Mesenchymal stem cell (in vitro differentiated cells and primary cell): Measurements from ENCODE around the gene CCNB2.

ENCODE experiments used
- DNase-seq: peaks from one replicate; pipeline ENCODE4 v3.0.0-alpha.2; 2013
- H2AFZ ChIP-seq: one replicate; pipeline ENCODE4 v1.6.1; 2013; ENCODE audit warnings: low read depth, mild to moderate bottlenecking, control low read depth, inconsistent platforms, low read length, moderate library complexity
- H2AK5ac ChIP-seq: 2 replicates; pipeline ENCODE4 v1.6.1; 2013; ENCODE audit warnings: low read length, moderate library complexity, mild to moderate bottlenecking, inconsistent platforms; ENCODE audit not compliant: severe bottlenecking
- H2BK120ac ChIP-seq: one replicate; pipeline ENCODE4 v1.6.1; 2013; ENCODE audit warnings: low read depth, mild to moderate bottlenecking, inconsistent platforms, low read length, moderate library complexity
- H2BK12ac ChIP-seq, 2 experiments: one replicate each; pipeline ENCODE4 v1.6.1; 2013; ENCODE audit warnings: inconsistent platforms in 2 of 2, low read length in 2 of 2, mild to moderate bottlenecking in 2 of 2, moderate library complexity in 2 of 2, control low read depth in 1 of 2
- H2BK15ac ChIP-seq: one replicate; pipeline ENCODE4 v1.6.1; 2013; ENCODE audit warnings: mild to moderate bottlenecking, low read depth, inconsistent platforms; ENCODE audit not compliant: poor library complexity, severe bottlenecking
- H2BK5ac ChIP-seq: 2 replicates; pipeline ENCODE4 v1.6.1; 2013; ENCODE audit warnings: low read depth, mild to moderate bottlenecking, low read length, control low read depth, inconsistent platforms; ENCODE audit not compliant: poor library complexity, severe bottlenecking
- H3K14ac ChIP-seq, 2 experiments: one replicate each; pipeline ENCODE4 v1.6.1; 2013; ENCODE audit warnings: inconsistent platforms in 2 of 2, low read length in 2 of 2, control low read depth in 1 of 2, mild to moderate bottlenecking in 1 of 2, moderate library complexity in 1 of 2
- H3K18ac ChIP-seq, 2 experiments: one replicate each; pipeline ENCODE4 v1.6.1; 2013; ENCODE audit warnings: inconsistent platforms in 2 of 2, low read length in 2 of 2, control low read depth in 1 of 2, low read depth in 1 of 2, mild to moderate bottlenecking in 1 of 2
- H3K23ac ChIP-seq, 2 experiments: one replicate each; pipeline ENCODE4 v1.6.1; 2013; ENCODE audit warnings: inconsistent platforms in 2 of 2, low read length in 2 of 2, mild to moderate bottlenecking in 2 of 2, moderate library complexity in 2 of 2, control low read depth in 1 of 2
- H3K27ac ChIP-seq: 2 replicates; pipeline ENCODE4 v1.5.1; 2013; ENCODE audit warnings: mild to moderate bottlenecking, moderate library complexity, low read length, control low read depth, inconsistent platforms; ENCODE audit not compliant: poor library complexity, severe bottlenecking
- H3K27me3 ChIP-seq, 2 experiments: 2 replicates each; pipeline versions ENCODE4 v1.6.1 to v1.7.0; 2013; ENCODE audit warnings: low read length in 2 of 2, mild to moderate bottlenecking in 2 of 2, moderate library complexity in 2 of 2, control low read depth in 1 of 2, inconsistent platforms in 1 of 2; ENCODE audit not compliant: control insufficient read depth in 1 of 2, insufficient read depth in 1 of 2
- H3K36me3 ChIP-seq, 2 experiments: 2 replicates each; pipeline versions ENCODE4 v1.6.1 to v1.7.0; 2013; ENCODE audit warnings: low read length in 2 of 2, control low read depth in 1 of 2, inconsistent platforms in 1 of 2, low read depth in 1 of 2, mild to moderate bottlenecking in 1 of 2; ENCODE audit not compliant: insufficient read depth in 2 of 2, control insufficient read depth in 1 of 2
- H3K4ac ChIP-seq, 2 experiments: one replicate each; pipeline ENCODE4 v1.6.1; 2013; ENCODE audit warnings: inconsistent platforms in 2 of 2, low read length in 2 of 2, mild to moderate bottlenecking in 2 of 2, moderate library complexity in 2 of 2, control low read depth in 1 of 2, low read depth in 1 of 2
- H3K4me1 ChIP-seq: 2 replicates; pipeline ENCODE4 v1.6.1; 2013; ENCODE audit warnings: low read depth, low read length, control low read depth; ENCODE audit not compliant: control insufficient read depth, insufficient read depth
- H3K4me2 ChIP-seq: 2 replicates; pipeline ENCODE4 v1.6.1; 2013; ENCODE audit warnings: low read length, mild to moderate bottlenecking, inconsistent platforms; ENCODE audit not compliant: poor library complexity, severe bottlenecking
- H3K4me3 ChIP-seq, 2 experiments: 2 replicates each; pipeline versions ENCODE4 v1.5.1 to v1.7.0; 2013; ENCODE audit warnings: low read length in 2 of 2, mild to moderate bottlenecking in 2 of 2, control low read depth in 1 of 2, low read depth in 1 of 2; ENCODE audit not compliant: insufficient read depth in 1 of 2
- H3K79me1 ChIP-seq: replicated peaks from 2 replicates; pipeline ENCODE4 v1.6.1; 2013; ENCODE audit warnings: mild to moderate bottlenecking, control low read depth, low read length, inconsistent platforms; ENCODE audit not compliant: poor library complexity, severe bottlenecking
- H3K9ac ChIP-seq: 2 replicates; pipeline ENCODE4 v1.7.0; 2013; ENCODE audit warnings: mild to moderate bottlenecking, low read length, moderate library complexity
- H3K9me3 ChIP-seq: 2 replicates; pipeline ENCODE4 v1.7.0; 2013; ENCODE audit warnings: mild to moderate bottlenecking, low read length; ENCODE audit not compliant: control insufficient read depth
- H4K8ac ChIP-seq: one replicate; pipeline ENCODE4 v1.6.1; 2013; ENCODE audit warnings: inconsistent platforms, mild to moderate bottlenecking, low read length, moderate library complexity
- H4K91ac ChIP-seq: one replicate; pipeline ENCODE4 v1.6.1; 2013; ENCODE audit warnings: mild to moderate bottlenecking, low read length, inconsistent platforms
- WGBS: methylation state at CpG from one replicate; pipeline ENCODE4 v1.1.7; 2013; ENCODE audit warnings: mixed read lengths; 5-methylcytosine and 5-hydroxymethylcytosine counted together

The CCNB2 gene

DNA sequence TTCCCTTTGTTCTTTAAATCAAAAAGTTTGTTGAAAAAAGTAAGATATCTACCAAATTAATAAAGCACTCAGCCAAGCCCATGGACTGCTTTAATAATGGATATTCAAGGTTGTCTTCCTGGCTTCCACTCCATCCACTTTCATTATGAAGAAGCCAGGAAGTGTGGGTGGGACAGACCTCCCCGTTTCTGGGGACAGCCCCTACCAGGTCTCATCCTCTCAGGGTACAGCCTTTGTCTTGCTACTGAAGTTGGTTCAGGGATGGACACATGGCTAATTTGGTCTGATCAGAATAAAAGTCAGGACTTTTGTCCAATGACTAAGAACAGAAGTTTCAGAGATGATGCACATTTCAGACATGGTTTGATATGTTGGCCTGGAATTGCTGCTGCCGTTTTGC is 32.6 kb downstream of the CCNB2 start:
- no peak overlapping the region for H3K14ac ChIP-seq
- H3K4me2 ChIP-seq = no peak overlapping the region
- peaks cover under 1% of the 10 kb centered on the region for H3K9me3 ChIP-seq
- H3K4me1 ChIP-seq = peaks cover 6% of the 10 kb centered on the region
- no peak overlapping the region for H2BK12ac ChIP-seq
- H2BK15ac ChIP-seq = no peak overlapping the region
- no peak overlapping the region for H3K18ac ChIP-seq
- H2BK120ac ChIP-seq = no peak overlapping the region
- H3K27ac ChIP-seq = no peak overlapping the region
- no peak overlapping the region for H2AK5ac ChIP-seq
- no peak overlapping the region for H2AFZ ChIP-seq
- WGBS = 86% methylated on average over 2 of the region's 2 CpGs
- H3K23ac ChIP-seq = no peak overlapping the region
- no peak overlapping the region for H4K8ac ChIP-seq
- H3K9ac ChIP-seq = no peak overlapping the region
- no peak overlapping the region for H3K4me3 ChIP-seq
- H4K91ac ChIP-seq = no peak overlapping the region
- peaks cover 53 to 94% of the 10 kb centered on the region in 2 experiments for H3K36me3 ChIP-seq
- H3K27me3 ChIP-seq = no peaks in the 10 kb centered on the region
- no peak overlapping the region for H3K4ac ChIP-seq
- DNase-seq = no peak
- peaks cover 37% of the 10 kb centered on the region for H3K79me1 ChIP-seq
- H2BK5ac ChIP-seq = no peak overlapping the region

GRCh38 chr15:59138243-59138642 is 33.3 kb downstream of the CCNB2 start:
- no peak overlapping the region for H3K9ac ChIP-seq
- H3K27ac ChIP-seq = no peak overlapping the region
- no peak overlapping the region for H2BK12ac ChIP-seq
- no peak overlapping the region for H3K23ac ChIP-seq
- H3K4me3 ChIP-seq = no peak overlapping the region
- no peak overlapping the region for H3K18ac ChIP-seq
- no peak overlapping the region for H2AFZ ChIP-seq
- H3K4me2 ChIP-seq = no peak overlapping the region
- no peaks in the 10 kb centered on the region for H3K27me3 ChIP-seq
- H2AK5ac ChIP-seq = no peak overlapping the region
- peak; percentile 45 for DNase-seq
- H3K9me3 ChIP-seq = no peaks in the 10 kb centered on the region
- peaks cover 6% of the 10 kb centered on the region for H3K4me1 ChIP-seq
- H3K14ac ChIP-seq = no peak overlapping the region
- no peak overlapping the region for H2BK120ac ChIP-seq
- no peak overlapping the region for H3K4ac ChIP-seq
- WGBS = 65% methylated on average over 7 of the region's 7 CpGs
- H2BK5ac ChIP-seq = no peak overlapping the region
- H4K8ac ChIP-seq = no peak overlapping the region
- H3K36me3 ChIP-seq = peaks cover 55 to 94% of the 10 kb centered on the region in 2 experiments
- no peak overlapping the region for H2BK15ac ChIP-seq
- peaks cover 39% of the 10 kb centered on the region for H3K79me1 ChIP-seq
- no peak overlapping the region for H4K91ac ChIP-seq

- no peak for DNase-seq
- H3K79me1 ChIP-seq = peaks cover 39% of the 10 kb centered on the region
- WGBS = 92% methylated on average over 9 of the region's 9 CpGs
Observed at GRCh38 chr15:59140422-59141226, 35.7 kb downstream of the CCNB2 start.

DNA sequence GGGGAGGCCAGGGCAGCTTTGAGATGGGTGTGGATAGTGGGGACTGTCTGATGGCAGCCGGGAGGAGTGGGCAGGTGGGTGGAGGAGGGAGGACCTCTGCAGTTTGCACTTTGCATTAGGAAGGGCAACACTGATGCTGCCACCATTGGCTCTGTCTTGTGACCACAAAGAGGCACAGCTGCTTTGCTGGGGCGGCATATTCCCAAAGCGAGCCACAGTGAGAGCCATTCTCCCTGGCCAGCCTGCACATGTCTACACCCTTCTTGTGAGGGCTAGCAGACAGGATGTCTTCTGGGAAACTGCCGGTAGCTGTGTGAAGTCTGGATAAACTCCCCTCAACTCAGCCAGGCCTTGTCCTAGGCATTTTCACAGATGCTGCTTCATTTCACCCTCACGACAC is 38.3 kb downstream of the CCNB2 start:
- no peak for DNase-seq
- H2BK5ac ChIP-seq = no peak overlapping the region
- WGBS = 97% methylated on average over 5 of the region's 5 CpGs

More at GRCh38 chr15:59140422-59141226, 35.7 kb downstream of the CCNB2 start:
- Histone ChIP-seq H3K27me3 (no peaks in the 10 kb centered on the region), H3K18ac (peak overlapping the region in 1 of 2 experiments; percentile 32), H3K9me3 (no peaks in the 10 kb centered on the region), H2AK5ac (peak overlapping the region; percentile 53), H2AFZ (no peak overlapping the region), H3K4me2 (no peak overlapping the region), H3K23ac (no peak overlapping the region), H4K91ac (no peak overlapping the region), H2BK120ac (no peak overlapping the region), H3K4ac (no peak overlapping the region), H4K8ac (no peak overlapping the region), H2BK12ac (peak overlapping the region in 1 of 2 experiments; percentile 72), H3K4me1 (peaks cover 9% of the 10 kb centered on the region), H2BK5ac (no peak overlapping the region), H3K4me3 (no peak overlapping the region), H3K14ac (no peak overlapping the region), H2BK15ac (no peak overlapping the region), H3K27ac (peak overlapping the region; percentile 26), H3K9ac (no peak overlapping the region), H3K36me3 (peaks cover 61 to 90% of the 10 kb centered on the region in 2 experiments)

More for the DNA sequence above, 38.3 kb downstream of the CCNB2 start:
- no peak overlapping the region for H3K27ac ChIP-seq
- H2AFZ ChIP-seq = no peak overlapping the region
- H3K4me2 ChIP-seq = no peak overlapping the region
- H3K23ac ChIP-seq = no peak overlapping the region
- no peak overlapping the region for H3K14ac ChIP-seq
- no peak overlapping the region for H2BK15ac ChIP-seq
- H2AK5ac ChIP-seq = no peak overlapping the region
- no peak overlapping the region for H3K4me3 ChIP-seq
- H3K9me3 ChIP-seq = no peaks in the 10 kb centered on the region
- peaks cover 17% of the 10 kb centered on the region for H3K4me1 ChIP-seq
- no peak overlapping the region for H2BK12ac ChIP-seq
- H4K8ac ChIP-seq = no peak overlapping the region
- peaks cover 34% of the 10 kb centered on the region for H3K79me1 ChIP-seq
- H2BK120ac ChIP-seq = no peak overlapping the region
- H3K4ac ChIP-seq = no peak overlapping the region
- no peak overlapping the region for H3K18ac ChIP-seq
- H3K36me3 ChIP-seq = peaks cover 56 to 88% of the 10 kb centered on the region in 2 experiments
- H4K91ac ChIP-seq = no peak overlapping the region
- no peaks in the 10 kb centered on the region for H3K27me3 ChIP-seq
- H3K9ac ChIP-seq = no peak overlapping the region
